HepG2 (cell line): Measurements from ENCODE around the gene CLN6. TPM values are rescaled to one million over a fixed set of nuclear protein-coding genes. Genes with fewer than 3 reads are reported as not detected.

Experiments
- ATAC-seq: fragments of 200-7000 bp; cut with Tn5 transposase; 3 replicates; pipeline ENCODE4 v1.9.1; 2020; ENCODE audit warnings: mild to moderate bottlenecking, moderate library complexity
- BruUV-seq: library from RNA; stranded (reverse); fragments of 400-500 nt; replicated peaks from 2 replicates; lab custom pipeline; 2021; lab: Mats Ljungman, UMichigan
- CTCF ChIA-PET: fragments of 300-600 bp; formaldehyde crosslinking; extraction: SDS; loops from one replicate; lab custom pipeline; 2021; ENCODE audit warnings: low total read pairs, inconsistent platforms, low intra/inter-chr PET ratio; lab: Yijun Ruan, JAX
- POLR2A ChIA-PET: fragments of 350-600 bp; sonication (Branson Sonifier 250); formaldehyde crosslinking; loops from one replicate; lab custom pipeline; 2020; ENCODE audit warnings: antibody characterized with exemption, inconsistent platforms; lab: Yijun Ruan, JAX
- DNase-seq: peaks from one replicate; pipeline ENCODE4 v3.0.0-alpha.2; 2015; ENCODE audit warnings: low spot score
- FAIRE-seq: peaks from 3 replicates; lab custom pipeline; 2011; peaks lifted over from hg19 to GRCh38; lab: Jason Lieb, UNC
- H2AFZ ChIP-seq: one replicate; pipeline ENCODE4 v1.6.1; 2011; ENCODE audit warnings: low read length, inconsistent platforms
- H3K27ac ChIP-seq: fragments of 300-600 bp; 3 replicates; pipeline ENCODE4 v1.8.0; 2011; ENCODE audit warnings: mixed run types, mild to moderate bottlenecking, mixed read lengths, low read length, inconsistent platforms; ENCODE audit not compliant: insufficient read depth; ENCODE audit errors: extremely low read length
- H3K27me3 ChIP-seq, 2 experiments: fragments of 200-600 bp in 1 of 2; 2 replicates in 1 of 2; 3 replicates in 1 of 2; pipeline versions ENCODE4 v1.6.0 to v1.8.0; 2011; ENCODE audit warnings: low read length in 2 of 2, mild to moderate bottlenecking in 2 of 2, moderate library complexity in 2 of 2, inconsistent platforms in 1 of 2; ENCODE audit not compliant: insufficient read depth in 2 of 2, control insufficient read depth in 1 of 2
- H3K36me3 ChIP-seq, 2 experiments: fragments of 200-600 bp in 1 of 2; replicated peaks in 1 of 2; 2 replicates in 1 of 2; 3 replicates in 1 of 2; pipeline versions ENCODE4 v1.5.1 to v1.8.0; 2011; ENCODE audit warnings: low read length in 2 of 2, inconsistent platforms in 1 of 2; ENCODE audit not compliant: insufficient read depth in 2 of 2, control insufficient read depth in 1 of 2
- H3K4me1 ChIP-seq: 2 replicates; pipeline ENCODE4 v1.5.1; 2012; ENCODE audit warnings: low read length, inconsistent platforms; ENCODE audit not compliant: insufficient read depth
- H3K4me2 ChIP-seq: 2 replicates; pipeline ENCODE4 v1.6.0; 2011; ENCODE audit warnings: low read depth, low read length, inconsistent platforms
- H3K4me3 ChIP-seq, 3 experiments: fragments of 200-600 bp in 1 of 3; sonication (generic), shearing (Covaris generic) in 1 of 3; replicated peaks in 1 of 3; 2 replicates each; pipeline ENCODE4 v1.5.1; 2011 to 2016; ENCODE audit warnings: low read length in 3 of 3, inconsistent platforms in 2 of 3, low read depth in 2 of 3, mild to moderate bottlenecking in 2 of 3, control low read depth in 1 of 3, mixed read lengths in 1 of 3; ENCODE audit not compliant: insufficient read depth in 1 of 3
- H3K79me2 ChIP-seq: one replicate; pipeline ENCODE4 v1.6.1; 2011; ENCODE audit warnings: low read length, inconsistent platforms; ENCODE audit not compliant: insufficient read depth
- H3K9ac ChIP-seq: 2 replicates; pipeline ENCODE4 v1.6.0; 2011; ENCODE audit warnings: mild to moderate bottlenecking, low read depth, low read length, inconsistent platforms; ENCODE audit not compliant: insufficient read depth
- H3K9me3 ChIP-seq: 2 replicates; pipeline ENCODE4 v1.5.1; 2012; ENCODE audit warnings: mild to moderate bottlenecking, low read length
- H4K20me1 ChIP-seq: 2 replicates; pipeline ENCODE4 v1.6.0; 2011; ENCODE audit warnings: inconsistent platforms, mild to moderate bottlenecking, low read length, moderate library complexity; ENCODE audit not compliant: insufficient read depth
- ADNP ChIP-seq: sonication (generic); formaldehyde crosslinking; IDR thresholded peaks from 2 replicates; pipeline ENCODE4 v1.4.0; 2020; ENCODE audit warnings: missing genetic modification reagents
- KMT2B ChIP-seq: IDR thresholded peaks from 2 replicates; pipeline ENCODE4 v1.6.1; 2016; ENCODE audit warnings: missing genetic modification reagents, missing compliant biosample characterization
- SP1 ChIP-seq, 2 experiments: fragments of 450-650 bp in 1 of 2; sonication (generic) in 1 of 2; formaldehyde crosslinking in 1 of 2; IDR thresholded peaks; 2 replicates each; pipeline versions ENCODE4 v1.4.0 to v1.6.1; 2016 to 2020; ENCODE audit warnings: missing genetic modification reagents in 1 of 2
- TGIF2 ChIP-seq: IDR thresholded peaks from 2 replicates; pipeline ENCODE4 v1.6.1; 2016; ENCODE audit warnings: control low read depth, missing compliant biosample characterization
- TRIM24 ChIP-seq: sonication (generic); formaldehyde crosslinking; IDR thresholded peaks from 2 replicates; pipeline ENCODE4 v1.8.0; 2022; ENCODE audit warnings: mild to moderate bottlenecking, missing genetic modification reagents
- ZNF556 ChIP-seq: sonication (generic); formaldehyde crosslinking; IDR thresholded peaks from 2 replicates; pipeline ENCODE4 v1.4.0; 2020; ENCODE audit warnings: mild to moderate bottlenecking, missing genetic modification reagents, borderline replicate concordance
- ZNF614 ChIP-seq: IDR thresholded peaks from 2 replicates; pipeline ENCODE4 v1.6.1; 2018; ENCODE audit warnings: missing biosample characterization, missing genetic modification reagents, inconsistent platforms, borderline replicate concordance
- ZNF616 ChIP-seq: sonication (generic); formaldehyde crosslinking; IDR thresholded peaks from 2 replicates; pipeline ENCODE4 v1.5.0; 2020; ENCODE audit warnings: low read depth, mild to moderate bottlenecking, missing genetic modification reagents
- ZNF713 ChIP-seq: sonication (generic); formaldehyde crosslinking; IDR thresholded peaks from 2 replicates; pipeline ENCODE4 v1.4.0; 2020; ENCODE audit warnings: mild to moderate bottlenecking, missing genetic modification reagents
- ZNF879 ChIP-seq: sonication (generic); formaldehyde crosslinking; IDR thresholded peaks from 2 replicates; pipeline ENCODE4 v1.8.1; 2023; ENCODE audit warnings: missing genetic modification reagents
- WGBS: methylation state at CpG from one replicate; pipeline ENCODE4 v1.1.6; 2017; ENCODE audit warnings: low lambda C conversion rate; 5-methylcytosine and 5-hydroxymethylcytosine counted together
- in situ Hi-C: cut with HindIII; loops from 2 replicates; pipeline ENCODE4 v1.10.0; 2017; ENCODE audit warnings: low pct_unique_long_range_greater_than_20kb; ENCODE audit not compliant: extremely low pct_ligation_motif_present
- intact Hi-C: fragments of 100-400 bp; cut with micrococcal nuclease; formaldehyde crosslinking; loops from one replicate; pipeline ENCODE4 v1.10.0; 2022; ENCODE audit not compliant: unreplicated experiment
- polyA plus RNA-seq, 8 experiments: library from polyadenylated mRNA; depleted of rRNA in 3 of 8; stranded (reverse) in 7 of 8; unstranded in 1 of 8; fragments of >200 nt; fragmentation: Illumina TruSeq in 4 of 8; extraction: Trizol in 4 of 8; gene quantifications; 2 replicates each; pipeline versions ENCODE4 v1.2.1 to v1.2.3, GENCODE V29; 2011 to 2016; ENCODE audit warnings: low read depth in 4 of 8, missing spikeins in 1 of 8, mixed read lengths in 1 of 8; ENCODE audit not compliant: insufficient read depth in 1 of 8
- total RNA-seq, 5 experiments: library from RNA; depleted of rRNA; stranded (reverse); fragments of >200 nt; fragmentation: Illumina TruSeq; extraction: Trizol; gene quantifications; 2 replicates each; pipeline ENCODE4 v1.2.3, GENCODE V29; 2016; ENCODE audit warnings: low read depth in 1 of 5
- TF ChIP-seq, protein P1 (sequence below): sonication (generic); formaldehyde crosslinking; IDR thresholded peaks from 2 replicates; pipeline ENCODE4 v1.5.1; 2020; ENCODE audit warnings: missing genetic modification reagents, mild to moderate bottlenecking, borderline replicate concordance

CLN6 gene
- total and polyA plus RNA-seq, 2 of the 13 experiments (the other 11 are each of a cell fraction or from before 2014, with no cell fraction given): 24.9 to 27.1 TPM

DNA sequence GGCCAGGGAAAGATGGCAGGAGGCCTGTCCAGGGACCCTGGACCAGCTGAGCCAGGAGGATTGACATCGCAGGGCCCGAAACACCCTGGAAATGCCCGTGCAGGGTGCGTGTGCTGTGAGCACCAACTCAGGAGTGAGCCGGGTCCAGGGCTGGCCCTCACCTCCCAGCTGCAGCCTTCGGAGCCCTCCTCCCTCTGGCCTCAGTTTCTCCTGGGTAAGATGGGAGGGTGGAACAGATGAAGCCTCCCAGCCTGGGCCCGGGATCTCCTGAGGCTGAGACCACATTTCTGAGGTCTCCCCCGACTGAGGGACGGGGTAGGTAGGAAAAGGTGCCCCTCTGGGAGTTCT is 19.1 kb downstream of the CLN6 start:
- H3K4me2 ChIP-seq: no peak overlapping the region
- in situ Hi-C loops: no loop called here
- ATAC-seq: no peak
- no peak for FAIRE-seq
- no peak overlapping the region for H3K9ac ChIP-seq
- no peaks in the 10 kb centered on the region for H3K79me2 ChIP-seq
- 0 out of 2 replicates have a peak, but pooled peaks cover 6% of the 10 kb centered on the region for H4K20me1 ChIP-seq
- no peaks in the 10 kb centered on the region for H3K9me3 ChIP-seq
- H3K27me3 ChIP-seq: no peaks in the 10 kb centered on the region
- no TSS peak for BruUV-seq
- POLR2A ChIA-PET: no interaction called here
- no peak overlapping the region for H3K27ac ChIP-seq
- CTCF ChIA-PET: interaction anchor here (1.6 kb wide), 1 partner anchor 15 kb away, joined by 9 read pairs; no protein-coding TSS in a partner anchor
- no peak overlapping the region for H2AFZ ChIP-seq
- peaks cover 12% of the 10 kb centered on the region for H3K4me1 ChIP-seq
- peaks cover 3 to 15% of the 10 kb centered on the region in 2 experiments; a peak in 4 of 5 replicates for H3K36me3 ChIP-seq
- intact Hi-C loops: loop anchor here (1.0 kb wide), 1 partner anchor 15 kb away; no protein-coding TSS in a partner anchor
- TF ChIP-seq, protein P1, sequence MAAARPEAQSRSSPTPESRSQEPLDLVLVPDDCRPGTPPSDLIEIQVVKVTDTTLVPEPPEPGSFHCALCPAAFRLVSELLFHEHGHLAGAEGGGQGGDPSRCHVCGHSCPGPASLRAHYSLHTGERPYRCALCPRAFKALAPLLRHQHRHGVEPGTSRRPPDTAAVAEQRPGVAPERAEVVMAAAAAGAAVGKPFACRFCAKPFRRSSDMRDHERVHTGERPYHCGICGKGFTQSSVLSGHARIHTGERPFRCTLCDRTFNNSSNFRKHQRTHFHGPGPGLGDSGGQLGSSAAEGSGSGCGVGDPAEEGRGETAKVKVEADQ (CRISPR knock-in tag): no peak
- TF ChIP-seq KMT2B (no peak), SP1 (IDR thresholded peaks at IDR 0.05) (no peak), SP1 (CRISPR knock-in tag; IDR thresholded peaks at IDR 0.05) (no peak), ZNF614 (CRISPR knock-in tag) (no peak), ADNP (no peak)
- TF ChIP-seq, all 625 proteins: peak for 0
- no peak for DNase-seq
- 95% methylated on average over 7 of the region's 9 CpGs for WGBS
- no peak overlapping the region for H3K4me3 ChIP-seq

DNA sequence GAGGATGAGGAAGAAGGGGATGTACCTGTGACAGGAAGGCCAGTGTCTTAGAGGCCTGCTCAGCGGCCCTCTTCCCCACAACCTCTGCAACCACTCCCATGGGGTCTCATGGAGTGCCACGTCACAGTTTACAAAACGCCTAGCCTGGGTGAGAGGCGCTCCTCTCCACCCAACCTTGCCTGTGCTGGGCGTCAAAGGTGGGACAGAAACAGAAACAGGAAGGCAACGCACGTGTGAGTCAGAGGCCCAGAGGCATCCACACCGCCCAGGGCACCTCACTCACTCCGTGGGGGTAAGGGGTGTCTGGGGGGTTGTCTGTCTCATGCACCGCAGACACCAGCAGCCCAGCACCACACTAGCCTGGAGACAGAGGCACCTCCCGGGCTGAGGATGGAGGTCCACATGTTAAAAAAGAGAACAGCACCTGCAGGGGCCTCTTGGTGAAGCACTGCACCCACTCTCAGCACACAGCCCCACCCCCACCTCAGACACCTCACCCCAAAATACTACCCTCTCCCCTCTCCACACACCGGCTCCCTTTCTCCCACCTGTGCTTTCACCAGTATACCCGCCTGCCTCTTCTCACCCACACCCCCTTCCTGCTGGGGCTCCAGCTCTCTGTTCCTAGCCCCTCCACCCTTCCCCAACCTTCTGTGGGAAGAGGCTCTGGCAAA is 19.7 kb downstream of the CLN6 start:
- POLR2A ChIA-PET: no interaction called here

More for the DNA sequence above, 19.7 kb downstream of the CLN6 start:
- CTCF ChIA-PET: interaction anchor here (1.6 kb wide), 1 partner anchor 15 kb away, joined by 9 read pairs; no protein-coding TSS in a partner anchor
- no peaks in the 10 kb centered on the region for H3K79me2 ChIP-seq
- no peak overlapping the region for H3K27ac ChIP-seq
- intact Hi-C loops (loop anchor here (1.0 kb wide), 1 partner anchor 15 kb away; no protein-coding TSS in a partner anchor), in situ Hi-C loops (no loop called here)
- H3K36me3 ChIP-seq: peaks cover 3 to 13% of the 10 kb centered on the region in 2 experiments; a peak in 4 of 5 replicates
- 88% methylated on average over 12 of the region's 13 CpGs for WGBS
- H2AFZ ChIP-seq: no peak overlapping the region
- H4K20me1 ChIP-seq: 0 out of 2 replicates have a peak, but pooled peaks cover 6% of the 10 kb centered on the region
- H3K4me1 ChIP-seq: peaks cover 17% of the 10 kb centered on the region
- ATAC-seq (no peak), FAIRE-seq (no peak), DNase-seq (no peak)
- H3K9me3 ChIP-seq: no peaks in the 10 kb centered on the region
- H3K4me3 ChIP-seq: no peak overlapping the region
- no TSS peak for BruUV-seq
- H3K9ac ChIP-seq: no peak overlapping the region
- TF ChIP-seq ZNF879 (CRISPR knock-in tag) (no peak), TGIF2 (CRISPR knock-in tag) (no peak), TRIM24 (no peak), ZNF616 (CRISPR knock-in tag) (no peak), ZNF713 (CRISPR knock-in tag) (no peak), ZNF556 (CRISPR knock-in tag) (no peak)
- H3K4me2 ChIP-seq: no peak overlapping the region
- H3K27me3 ChIP-seq: no peaks in the 10 kb centered on the region
